PC-9 (cell line): ENCODE results near the gene UBE2B. TPM values are rescaled to one million over a fixed set of nuclear protein-coding genes. Genes with fewer than 3 reads are reported as not detected.

Source experiments
- BruUV-seq: library from RNA; stranded (reverse); fragments of 400-500 nt; replicated peaks from 2 replicates; lab custom pipeline; 2021; lab: Mats Ljungman, UMichigan
- CTCF ChIA-PET: fragments of 300-600 bp; sonication (Branson Sonifier 250); formaldehyde crosslinking; loops from one replicate; lab custom pipeline; 2022; ENCODE audit warnings: antibody characterized with exemption; lab: Charles Lee
- POLR2A ChIA-PET: fragments of 300-600 bp; sonication (Branson Sonifier 250); formaldehyde crosslinking; loops from one replicate; lab custom pipeline; 2022; ENCODE audit warnings: antibody characterized with exemption; ENCODE audit not compliant: unreplicated experiment; lab: Charles Lee
- DNase-seq, 2 experiments: peaks; one replicate each; pipeline versions ENCODE4 v3.0.0 to v3.0.0-alpha.2; 2015 to 2022; ENCODE audit warnings: mixed read lengths in 1 of 2
- H2AFZ ChIP-seq: fragments of 200-600 bp; sonication (generic); 2 replicates; pipeline ENCODE4 v1.8.1; 2017; ENCODE audit warnings: antibody characterized with exemption
- H3F3A ChIP-seq: fragments of 200-600 bp; sonication (generic); 2 replicates; pipeline ENCODE4 v1.8.1; 2017; ENCODE audit warnings: antibody characterized with exemption, mild to moderate bottlenecking, low read depth; ENCODE audit not compliant: insufficient read depth
- H3K27ac ChIP-seq: fragments of 200-600 bp; sonication (generic); 2 replicates; pipeline ENCODE4 v1.6.1; 2016; ENCODE audit warnings: mixed run types
- H3K27me3 ChIP-seq: fragments of 200-600 bp; sonication (generic); 2 replicates; pipeline ENCODE4 v1.6.1; 2016; ENCODE audit warnings: low read depth, mixed run types; ENCODE audit not compliant: insufficient read depth
- H3K36me3 ChIP-seq: fragments of 200-600 bp; sonication (generic); 2 replicates; pipeline ENCODE4 v1.6.1; 2016; ENCODE audit warnings: low read depth, mixed run types
- H3K4me1 ChIP-seq: fragments of 200-600 bp; sonication (generic); replicated peaks from 2 replicates; pipeline ENCODE4 v1.6.1; 2016; ENCODE audit warnings: mixed run types; ENCODE audit not compliant: insufficient read depth
- H3K4me2 ChIP-seq: fragments of 200-600 bp; sonication (generic); 2 replicates; pipeline ENCODE4 v1.6.1; 2017; ENCODE audit warnings: mixed run types
- H3K4me3 ChIP-seq: fragments of 200-600 bp; sonication (generic); 2 replicates; pipeline ENCODE4 v1.6.1; 2016; ENCODE audit warnings: mixed run types
- H3K79me2 ChIP-seq: fragments of 200-600 bp; sonication (generic); 2 replicates; pipeline ENCODE4 v1.6.1; 2017; ENCODE audit warnings: low read depth, mixed run types
- H3K9me2 ChIP-seq: fragments of 200-600 bp; sonication (generic); 2 replicates; pipeline ENCODE4 v1.8.1; 2017; ENCODE audit warnings: mild to moderate bottlenecking; ENCODE audit not compliant: insufficient read depth
- H3K9me3 ChIP-seq: fragments of 200-600 bp; sonication (generic); 2 replicates; pipeline ENCODE4 v1.8.1; 2016; ENCODE audit warnings: low read depth; ENCODE audit not compliant: insufficient read depth
- H4K20me1 ChIP-seq: fragments of 200-600 bp; sonication (generic); 2 replicates; pipeline ENCODE4 v1.8.1; 2017; ENCODE audit not compliant: insufficient read depth
- EZH2 ChIP-seq: fragments of 200-600 bp; sonication (generic); IDR thresholded peaks from 2 replicates; pipeline ENCODE4 v1.8.0; 2017; ENCODE audit warnings: antibody characterized with exemption, low read depth
- intact Hi-C: fragments of 100-400 bp; cut with micrococcal nuclease; formaldehyde crosslinking; loops from one replicate; pipeline ENCODE4 v1.10.0; 2022; ENCODE audit not compliant: unreplicated experiment
- total RNA-seq: library from RNA; stranded (reverse); gene quantifications from 2 replicates; pipeline ENCODE4 v1.2.3, GENCODE V29; 2021
- TF ChIP-seq, protein P1 (sequence below): fragments of 200-600 bp; sonication (generic); conservative IDR thresholded peaks from 2 replicates; pipeline ENCODE4 v1.6.1; 2017; ENCODE audit warnings: mixed run types, antibody characterized with exemption, mild to moderate bottlenecking, moderate library complexity

UBE2B gene
- total RNA-seq, 1 experiment from 2014 or later: 85.5 TPM

- CTCF ChIA-PET: no interaction called here
- DNase-seq: no peak
- TF ChIP-seq, protein P1, sequence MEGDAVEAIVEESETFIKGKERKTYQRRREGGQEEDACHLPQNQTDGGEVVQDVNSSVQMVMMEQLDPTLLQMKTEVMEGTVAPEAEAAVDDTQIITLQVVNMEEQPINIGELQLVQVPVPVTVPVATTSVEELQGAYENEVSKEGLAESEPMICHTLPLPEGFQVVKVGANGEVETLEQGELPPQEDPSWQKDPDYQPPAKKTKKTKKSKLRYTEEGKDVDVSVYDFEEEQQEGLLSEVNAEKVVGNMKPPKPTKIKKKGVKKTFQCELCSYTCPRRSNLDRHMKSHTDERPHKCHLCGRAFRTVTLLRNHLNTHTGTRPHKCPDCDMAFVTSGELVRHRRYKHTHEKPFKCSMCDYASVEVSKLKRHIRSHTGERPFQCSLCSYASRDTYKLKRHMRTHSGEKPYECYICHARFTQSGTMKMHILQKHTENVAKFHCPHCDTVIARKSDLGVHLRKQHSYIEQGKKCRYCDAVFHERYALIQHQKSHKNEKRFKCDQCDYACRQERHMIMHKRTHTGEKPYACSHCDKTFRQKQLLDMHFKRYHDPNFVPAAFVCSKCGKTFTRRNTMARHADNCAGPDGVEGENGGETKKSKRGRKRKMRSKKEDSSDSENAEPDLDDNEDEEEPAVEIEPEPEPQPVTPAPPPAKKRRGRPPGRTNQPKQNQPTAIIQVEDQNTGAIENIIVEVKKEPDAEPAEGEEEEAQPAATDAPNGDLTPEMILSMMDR: no peak
- TF ChIP-seq EZH2: no peak
- H3F3A ChIP-seq: peaks cover 26% of the 10 kb centered on the region
- H3K4me1 ChIP-seq: no peaks in the 10 kb centered on the region
- H4K20me1 ChIP-seq: peaks cover 9% of the 10 kb centered on the region
- no peak overlapping the region for H3K4me2 ChIP-seq
- BruUV-seq: no TSS peak
- no peaks in the 10 kb centered on the region; the same call in 1 of the 2 replicates for H3K9me2 ChIP-seq
- peaks cover 36% of the 10 kb centered on the region for H3K36me3 ChIP-seq
- intact Hi-C loops: no loop called here
- H3K27me3 ChIP-seq: no peaks in the 10 kb centered on the region
- POLR2A ChIA-PET: no interaction called here
- no peaks in the 10 kb centered on the region for H3K79me2 ChIP-seq
- H2AFZ ChIP-seq: no peak overlapping the region
- H3K4me3 ChIP-seq: no peak overlapping the region
- H3K9me3 ChIP-seq: no peaks in the 10 kb centered on the region
- no peak overlapping the region for H3K27ac ChIP-seq
Observed at GRCh38 chr5:134394932-134395331, 23.6 kb downstream of the UBE2B start.

- H3K4me1 ChIP-seq: no peaks in the 10 kb centered on the region
- POLR2A ChIA-PET: no interaction called here
- CTCF ChIA-PET: no interaction called here
- no peaks in the 10 kb centered on the region for H3K27me3 ChIP-seq
- no peak overlapping the region for H3K4me3 ChIP-seq
- H3K27ac ChIP-seq: no peak overlapping the region
- H4K20me1 ChIP-seq: peaks cover 3% of the 10 kb centered on the region
- no peaks in the 10 kb centered on the region for H3K79me2 ChIP-seq
- H3K36me3 ChIP-seq: peaks cover 27% of the 10 kb centered on the region
- DNase-seq: no peak
- no peaks in the 10 kb centered on the region; the same call in 1 of the 2 replicates for H3K9me2 ChIP-seq
- intact Hi-C loops: no loop called here
- no peak overlapping the region for H2AFZ ChIP-seq
- no TSS peak for BruUV-seq
- peaks cover 17% of the 10 kb centered on the region; the same call in 1 of the 2 replicates for H3F3A ChIP-seq
- no peak overlapping the region for H3K4me2 ChIP-seq
- H3K9me3 ChIP-seq: no peaks in the 10 kb centered on the region
- TF ChIP-seq, protein P1: no peak
- no peak for TF ChIP-seq EZH2
Observed at GRCh38 chr5:134396274-134396673, 24.9 kb downstream of the UBE2B start.

GRCh38 chr5:134397196-134397595 is 25.8 kb downstream of the UBE2B start:
- Histone ChIP-seq H3K4me1 (no peaks in the 10 kb centered on the region), H3K79me2 (no peaks in the 10 kb centered on the region), H4K20me1 (no peaks in the 10 kb centered on the region; the same call in 1 of the 2 replicates), H3K4me3 (no peak overlapping the region), H3K36me3 (peaks cover 20% of the 10 kb centered on the region), H3F3A (peaks cover 17% of the 10 kb centered on the region; the same call in 1 of the 2 replicates), H3K9me3 (no peaks in the 10 kb centered on the region), H3K4me2 (no peak overlapping the region), H3K9me2 (no peaks in the 10 kb centered on the region; the same call in 1 of the 2 replicates), H2AFZ (no peak overlapping the region), H3K27me3 (no peaks in the 10 kb centered on the region), H3K27ac (no peak overlapping the region)
- CTCF ChIA-PET: no interaction called here
- TF ChIP-seq EZH2: no peak
- TF ChIP-seq, protein P1: no peak
- no TSS peak for BruUV-seq
- intact Hi-C loops: no loop called here
- POLR2A ChIA-PET: no interaction called here
- DNase-seq: no peak
